HFFc6 (cell line): ENCODE measurements around the gene HIF1A. TPM values are rescaled to one million over a fixed set of nuclear protein-coding genes. Genes with fewer than 3 reads are reported as not detected.
"Not testable (repeated sequence)": the region's sequence is repeated elsewhere in the genome, so short reads cannot be mapped to it uniquely, and the experiment has no call there.

Experiments used
- DNase-seq: peaks from one replicate; pipeline ENCODE4 v3.0.0-alpha.2; 2018
- H3K27ac Mint-ChIP-seq: 2 replicates; pipeline ENCODE4 v1.8.0; 2020; ENCODE audit warnings: mild to moderate bottlenecking, mixed read lengths
- H3K27me3 Mint-ChIP-seq: 2 replicates; pipeline ENCODE4 v1.8.0; 2021; ENCODE audit warnings: mild to moderate bottlenecking, moderate library complexity, mixed read lengths; ENCODE audit not compliant: insufficient read depth
- H3K36me3 Mint-ChIP-seq: 2 replicates; pipeline ENCODE4 v1.8.0; 2021; ENCODE audit warnings: low read depth, mixed read lengths
- H3K4me1 Mint-ChIP-seq: 2 replicates; pipeline ENCODE4 v1.8.0; 2020; ENCODE audit warnings: low read depth, mixed read lengths
- H3K4me3 Mint-ChIP-seq: 2 replicates; pipeline ENCODE4 v1.8.0; 2020; ENCODE audit warnings: mild to moderate bottlenecking, moderate library complexity, mixed read lengths
- H3K9me3 Mint-ChIP-seq: 2 replicates; pipeline ENCODE4 v1.8.0; 2020; ENCODE audit warnings: mild to moderate bottlenecking, mixed read lengths
- CTCF ChIP-seq: fragments of 200-600 bp; sonication (generic); IDR thresholded peaks from 2 replicates; pipeline ENCODE4 v1.5.0; 2021; ENCODE audit warnings: antibody characterized with exemption, mild to moderate bottlenecking
- total RNA-seq, 6 experiments: library from RNA; stranded (reverse); fragmentation: NEBNext Ultra II Directional; extraction: Animal tissue kit (Norgen Biotek cat#: 25700); gene quantifications; 2 replicates in 1 of 6; 3 replicates in 5 of 6; pipeline ENCODE4 v1.2.3, GENCODE V29; 2021

The HIF1A gene
- total RNA-seq, 6 experiments from 2014 or later = 217 to 265 (median 233) TPM

- H3K36me3 Mint-ChIP-seq = peaks cover 54% of the 10 kb centered on the region
Observed at GRCh38 chr14:61739133-61739532, 43.8 kb downstream of the HIF1A start.

GRCh38 chr14:61742371-61742770 lies 47.1 kb downstream of the HIF1A start:
- no peak for DNase-seq

More at GRCh38 chr14:61739133-61739532, 43.8 kb downstream of the HIF1A start:
- Mint-ChIP-seq H3K4me1 (peaks cover 17% of the 10 kb centered on the region), H3K9me3 (no peaks in the 10 kb centered on the region), H3K27me3 (no peaks in the 10 kb centered on the region; the same call in 1 of the 2 replicates), H3K4me3 (no peak overlapping the region), H3K27ac (no peak overlapping the region)
- TF ChIP-seq CTCF = no peak
- no peak for DNase-seq

GRCh38 chr14:61744238-61744637 lies 48.9 kb downstream of the HIF1A start:
- no peak overlapping the region for H3K27ac Mint-ChIP-seq
- peaks cover 53% of the 10 kb centered on the region for H3K36me3 Mint-ChIP-seq
- DNase-seq = no peak

More at GRCh38 chr14:61742371-61742770, 47.1 kb downstream of the HIF1A start:
- no peak for TF ChIP-seq CTCF
- H3K9me3 Mint-ChIP-seq = no peaks in the 10 kb centered on the region
- no peak overlapping the region for H3K4me3 Mint-ChIP-seq
- H3K4me1 Mint-ChIP-seq = peaks cover 11% of the 10 kb centered on the region
- H3K27ac Mint-ChIP-seq = no peak overlapping the region
- H3K36me3 Mint-ChIP-seq = peaks cover 48% of the 10 kb centered on the region
- H3K27me3 Mint-ChIP-seq = peaks cover 6% of the 10 kb centered on the region

DNA sequence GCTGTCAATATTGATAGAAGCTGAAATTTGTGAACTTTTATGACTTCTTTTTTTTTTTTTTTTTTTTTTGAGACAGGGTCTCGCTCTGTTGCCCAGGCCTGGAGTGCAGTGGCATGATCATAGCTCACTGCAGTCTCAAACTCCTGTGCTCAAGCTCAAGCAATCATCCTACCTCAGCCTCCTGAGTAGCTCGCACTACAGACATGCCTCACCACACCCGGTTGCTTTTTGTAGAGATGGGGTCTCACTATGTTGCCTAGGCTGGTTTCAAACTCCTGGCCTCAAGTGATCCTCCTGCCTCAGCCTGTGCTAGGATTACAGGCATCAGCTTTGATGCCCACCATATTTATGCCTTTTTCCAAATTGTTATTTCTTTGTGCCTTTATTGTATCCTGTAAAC lies 51.0 kb downstream of the HIF1A start:
- not testable (repeated sequence) for DNase-seq, H3K9me3 Mint-ChIP-seq, H3K4me3 Mint-ChIP-seq, H3K27me3 Mint-ChIP-seq
- H3K4me1 Mint-ChIP-seq = peaks cover 36% of the 10 kb centered on the region
- H3K27ac Mint-ChIP-seq = peak overlapping the region; percentile 61
- H3K36me3 Mint-ChIP-seq = peaks cover 55% of the 10 kb centered on the region

More at GRCh38 chr14:61744238-61744637, 48.9 kb downstream of the HIF1A start:
- Mint-ChIP-seq H3K27me3 (peaks cover 9% of the 10 kb centered on the region), H3K4me1 (peaks cover 17% of the 10 kb centered on the region), H3K9me3 (no peaks in the 10 kb centered on the region), H3K4me3 (no peak overlapping the region)
- TF ChIP-seq CTCF = no peak

DNA sequence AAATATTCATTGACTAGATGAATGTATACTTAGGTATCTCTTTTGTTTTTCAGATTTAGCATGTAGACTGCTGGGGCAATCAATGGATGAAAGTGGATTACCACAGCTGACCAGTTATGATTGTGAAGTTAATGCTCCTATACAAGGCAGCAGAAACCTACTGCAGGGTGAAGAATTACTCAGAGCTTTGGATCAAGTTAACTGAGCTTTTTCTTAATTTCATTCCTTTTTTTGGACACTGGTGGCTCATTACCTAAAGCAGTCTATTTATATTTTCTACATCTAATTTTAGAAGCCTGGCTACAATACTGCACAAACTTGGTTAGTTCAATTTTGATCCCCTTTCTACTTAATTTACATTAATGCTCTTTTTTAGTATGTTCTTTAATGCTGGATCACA lies 51.6 kb downstream of the HIF1A start:
- TF ChIP-seq CTCF = no peak
- Mint-ChIP-seq H3K4me3 (no peak overlapping the region), H3K4me1 (peaks cover 41% of the 10 kb centered on the region), H3K27me3 (peaks cover 12% of the 10 kb centered on the region), H3K27ac (peak overlapping the region; percentile 61), H3K36me3 (peaks cover 60% of the 10 kb centered on the region), H3K9me3 (no peaks in the 10 kb centered on the region)
- no peak for DNase-seq

DNA sequence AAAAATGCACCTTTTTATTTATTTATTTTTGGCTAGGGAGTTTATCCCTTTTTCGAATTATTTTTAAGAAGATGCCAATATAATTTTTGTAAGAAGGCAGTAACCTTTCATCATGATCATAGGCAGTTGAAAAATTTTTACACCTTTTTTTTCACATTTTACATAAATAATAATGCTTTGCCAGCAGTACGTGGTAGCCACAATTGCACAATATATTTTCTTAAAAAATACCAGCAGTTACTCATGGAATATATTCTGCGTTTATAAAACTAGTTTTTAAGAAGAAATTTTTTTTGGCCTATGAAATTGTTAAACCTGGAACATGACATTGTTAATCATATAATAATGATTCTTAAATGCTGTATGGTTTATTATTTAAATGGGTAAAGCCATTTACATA lies 52.0 kb downstream of the HIF1A start:
- Mint-ChIP-seq H3K36me3 (peaks cover 65% of the 10 kb centered on the region), H3K27me3 (peaks cover 13% of the 10 kb centered on the region), H3K4me3 (no peak overlapping the region), H3K9me3 (0 out of 2 replicates have a peak, but pooled peaks cover under 1% of the 10 kb centered on the region), H3K4me1 (peaks cover 46% of the 10 kb centered on the region), H3K27ac (no peak overlapping the region)
- DNase-seq = no peak
- TF ChIP-seq CTCF = no peak
